Measurements from ENCODE around the gene MUC13. TPM values are rescaled to one million over a fixed set of nuclear protein-coding genes. Genes with fewer than 3 reads are reported as not detected.

Gene MUC13
- total RNA-seq, 1 experiment from 2014 or later, result not detected

GRCh38 chr3:124918524-124918923 is 16.0 kb downstream of the MUC13 start:
- H3K9me3 Mint-ChIP-seq (ENCODE audit: unreplicated experiment), result no peaks in the 10 kb centered on the region
- peaks cover 21% of the 10 kb centered on the region for H3K27me3 Mint-ChIP-seq (ENCODE audit: insufficient read depth, unreplicated experiment)
- no peaks in the 10 kb centered on the region for H3K4me1 Mint-ChIP-seq (ENCODE audit: insufficient read depth, unreplicated experiment)
- CTCF ChIA-PET, result interaction anchor here (0.6 to 2.5 kb wide), 4 partner anchors 9 to 157 kb away, joined by 3 to 16 read pairs (median 9); no protein-coding TSS in a partner anchor
- H3K4me3 Mint-ChIP-seq (ENCODE audit: unreplicated experiment), result no peak overlapping the region
- H3K36me3 Mint-ChIP-seq (ENCODE audit: insufficient read depth, unreplicated experiment), result no peaks in the 10 kb centered on the region
- intact Hi-C loops (cut with micrococcal nuclease), result no loop called here
- DNase-seq (ENCODE audit: unreplicated experiment), result no peak
- TF ChIP-seq CTCF (IDR thresholded peaks at IDR 0.05; ENCODE audit: unreplicated experiment), result no peak
- no TSS peak for BruUV-seq (replicated peaks)
- no peak overlapping the region for H3K27ac Mint-ChIP-seq (ENCODE audit: low read depth, unreplicated experiment)
- POLR2A ChIA-PET, result interaction anchor here (0.5 kb wide), 1 partner anchor 188 kb away, joined by 4 read pairs; no protein-coding TSS in a partner anchor

- no peaks in the 10 kb centered on the region for H3K9me3 Mint-ChIP-seq (ENCODE audit: unreplicated experiment)
- no TSS peak for BruUV-seq (replicated peaks)
- no peaks in the 10 kb centered on the region for H3K36me3 Mint-ChIP-seq (ENCODE audit: insufficient read depth, unreplicated experiment)
- DNase-seq (ENCODE audit: unreplicated experiment), result no peak
- POLR2A ChIA-PET, result no interaction called here
- intact Hi-C loops (cut with micrococcal nuclease), result no loop called here
- H3K4me3 Mint-ChIP-seq (ENCODE audit: unreplicated experiment), result no peak overlapping the region
- CTCF ChIA-PET, result interaction anchor here (0.6 to 2.2 kb wide), 5 partner anchors 10 to 669 kb away, joined by 3 to 10 read pairs (median 4); no protein-coding TSS in a partner anchor
- H3K27ac Mint-ChIP-seq (ENCODE audit: low read depth, unreplicated experiment), result no peak overlapping the region
- no peaks in the 10 kb centered on the region for H3K4me1 Mint-ChIP-seq (ENCODE audit: insufficient read depth, unreplicated experiment)
- H3K27me3 Mint-ChIP-seq (ENCODE audit: insufficient read depth, unreplicated experiment), result peaks cover 21% of the 10 kb centered on the region
- no peak for TF ChIP-seq CTCF (IDR thresholded peaks at IDR 0.05; ENCODE audit: unreplicated experiment)
Observed at GRCh38 chr3:124916837-124917409, 17.6 kb downstream of the MUC13 start.

GRCh38 chr3:124915254-124915653 is 19.3 kb downstream of the MUC13 start:
- H3K9me3 Mint-ChIP-seq (ENCODE audit: unreplicated experiment), result no peaks in the 10 kb centered on the region
- ChIA-PET CTCF (interaction anchor here (0.8 to 2.2 kb wide), 4 partner anchors 12 to 72 kb away, joined by 3 to 8 read pairs (median 4); no protein-coding TSS in a partner anchor), POLR2A (interaction anchor here (0.6 to 1.8 kb wide), 2 partner anchors 9 to 17 kb away, joined by 3 read pairs; no protein-coding TSS in a partner anchor)
- no TSS peak for BruUV-seq (replicated peaks)
- H3K27ac Mint-ChIP-seq (ENCODE audit: low read depth, unreplicated experiment), result no peak overlapping the region
- no peak for TF ChIP-seq CTCF (IDR thresholded peaks at IDR 0.05; ENCODE audit: unreplicated experiment)
- H3K27me3 Mint-ChIP-seq (ENCODE audit: insufficient read depth, unreplicated experiment), result peaks cover 21% of the 10 kb centered on the region
- no peaks in the 10 kb centered on the region for H3K4me1 Mint-ChIP-seq (ENCODE audit: insufficient read depth, unreplicated experiment)
- no peak for DNase-seq (ENCODE audit: unreplicated experiment)
- intact Hi-C loops (cut with micrococcal nuclease), result no loop called here
- H3K4me3 Mint-ChIP-seq (ENCODE audit: unreplicated experiment), result no peak overlapping the region
- no peaks in the 10 kb centered on the region for H3K36me3 Mint-ChIP-seq (ENCODE audit: insufficient read depth, unreplicated experiment)

- no peak for DNase-seq (ENCODE audit: unreplicated experiment)
- Mint-ChIP-seq H3K36me3 (ENCODE audit: insufficient read depth, unreplicated experiment) (no peaks in the 10 kb centered on the region), H3K4me1 (ENCODE audit: insufficient read depth, unreplicated experiment) (no peaks in the 10 kb centered on the region), H3K27ac (ENCODE audit: low read depth, unreplicated experiment) (no peak overlapping the region), H3K9me3 (ENCODE audit: unreplicated experiment) (no peaks in the 10 kb centered on the region), H3K27me3 (ENCODE audit: insufficient read depth, unreplicated experiment) (peaks cover 28% of the 10 kb centered on the region), H3K4me3 (ENCODE audit: unreplicated experiment) (no peak overlapping the region)
- TF ChIP-seq CTCF (IDR thresholded peaks at IDR 0.05; ENCODE audit: unreplicated experiment), result no peak
- ChIA-PET POLR2A (no interaction called here), CTCF (interaction anchor here (1.0 to 8.1 kb wide), 3 partner anchors 102 to 143 kb away, joined by 3 to 263 read pairs (median 259); no protein-coding TSS in a partner anchor)
- BruUV-seq (replicated peaks), result no TSS peak
- intact Hi-C loops (cut with micrococcal nuclease), result no loop called here
Observed at GRCh38 chr3:124907957-124908356, 26.6 kb downstream of the MUC13 start.
